ENCODE results near the gene RFTN1.
"Not testable (repeated sequence)": the region's sequence is repeated elsewhere in the genome, so short reads cannot be mapped to it uniquely, and the experiment has no call there.

RFTN1 gene

GRCh38 chr3:16326724-16327349 is 186.7 kb downstream of the RFTN1 start:
- DNase-seq (ENCODE audit: low read depth), result no peak

GRCh38 chr3:16325850-16326249 is 187.6 kb downstream of the RFTN1 start:
- no peak for DNase-seq (ENCODE audit: low read depth)

- DNase-seq (ENCODE audit: low read depth), result no peak
Observed at GRCh38 chr3:16323737-16324136, 189.8 kb downstream of the RFTN1 start.

- no peak for DNase-seq (ENCODE audit: low read depth)
Observed at GRCh38 chr3:16322189-16322588, 191.3 kb downstream of the RFTN1 start.

GRCh38 chr3:16320711-16321110 is 192.8 kb downstream of the RFTN1 start:
- DNase-seq (ENCODE audit: low read depth), result no peak

- DNase-seq (ENCODE audit: low read depth), result no peak
Observed at GRCh38 chr3:16319723-16320122, 193.8 kb downstream of the RFTN1 start.

- DNase-seq (ENCODE audit: low read depth), result peak; percentile 88
Observed at GRCh38 chr3:16319307-16319706, 194.2 kb downstream of the RFTN1 start.

GRCh38 chr3:16318176-16318575 is 195.3 kb downstream of the RFTN1 start:
- no peak for DNase-seq (ENCODE audit: low read depth)

GRCh38 chr3:16317561-16317945 is 195.9 kb downstream of the RFTN1 start:
- no peak for DNase-seq (ENCODE audit: low read depth)

GRCh38 chr3:16316847-16317560 is 196.5 kb downstream of the RFTN1 start:
- DNase-seq (ENCODE audit: low read depth), result no peak

GRCh38 chr3:16316396-16316795 is 197.1 kb downstream of the RFTN1 start:
- no peak for DNase-seq (ENCODE audit: low read depth)

- DNase-seq (ENCODE audit: low read depth), result no peak
Observed at GRCh38 chr3:16315623-16316022, 197.9 kb downstream of the RFTN1 start.

- no peak for DNase-seq (ENCODE audit: low read depth)
Observed at GRCh38 chr3:16313886-16314645, 199.4 kb downstream of the RFTN1 start.

GRCh38 chr3:16311960-16312451 is 201.5 kb downstream of the RFTN1 start:
- DNase-seq (ENCODE audit: low read depth), result no peak

- DNase-seq (ENCODE audit: low read depth), result not testable (repeated sequence)
Observed at GRCh38 chr3:16310486-16310885, 203.0 kb downstream of the RFTN1 start.

GRCh38 chr3:16309558-16309957 is 203.9 kb downstream of the RFTN1 start:
- peak; percentile 58 for DNase-seq (ENCODE audit: low read depth)

- no peak for DNase-seq (ENCODE audit: low read depth)
Observed at GRCh38 chr3:16308727-16309126, 204.8 kb downstream of the RFTN1 start.

GRCh38 chr3:16307832-16308531 is 205.5 kb downstream of the RFTN1 start:
- DNase-seq (ENCODE audit: low read depth), result no peak

GRCh38 chr3:16305111-16305541 is 208.4 kb downstream of the RFTN1 start:
- peak; percentile 44 for DNase-seq (ENCODE audit: low read depth)

- DNase-seq (ENCODE audit: low read depth), result no peak
Observed at GRCh38 chr3:16304061-16305010, 209.2 kb downstream of the RFTN1 start.

GRCh38 chr3:16303037-16303575 is 210.4 kb downstream of the RFTN1 start:
- no peak for DNase-seq (ENCODE audit: low read depth)

Measured in stimulated activated CD4-positive, alpha-beta T cell treated with anti-CD3 and anti-CD28 coated beads, Interleukin-2, amount 100 ng/mL, for 4 hours (primary cell).